ENCODE results near the gene DAB2IP. TPM values are rescaled to one million over a fixed set of nuclear protein-coding genes. Genes with fewer than 3 reads are reported as not detected.
A peak's percentile ranks its signal among the peaks of the same experiment; 100 is the strongest.

DAB2IP gene
- total RNA-seq, 1 donor from 2014 or later: 67.8 TPM

GRCh38 chr9:121827251-121827967, 176.0 kb downstream of the DAB2IP start:
- no peak for DNase-seq (ENCODE audit: low spot score, unreplicated experiment)
- no peak overlapping the region for H3K27ac Mint-ChIP-seq
- TF ChIP-seq CTCF (IDR thresholded peaks at IDR 0.05; ENCODE audit: unreplicated experiment): no peak
- no peaks in the 10 kb centered on the region for H3K9me3 Mint-ChIP-seq (ENCODE audit: low read depth)
- peaks cover 2% of the 10 kb centered on the region for H3K27me3 Mint-ChIP-seq
- no peak overlapping the region for H3K4me3 Mint-ChIP-seq (ENCODE audit: low read depth)
- H3K36me3 Mint-ChIP-seq (ENCODE audit: insufficient read depth): no peaks in the 10 kb centered on the region
- H3K4me1 Mint-ChIP-seq (ENCODE audit: low read depth): peaks cover 6% of the 10 kb centered on the region

- Mint-ChIP-seq H3K4me1 (ENCODE audit: low read depth) (peaks cover 12% of the 10 kb centered on the region), H3K9me3 (ENCODE audit: low read depth) (no peaks in the 10 kb centered on the region)
- DNase-seq (ENCODE audit: low spot score, unreplicated experiment): no peak
Observed at GRCh38 chr9:121830441-121831140, 179.2 kb downstream of the DAB2IP start.

GRCh38 chr9:121831869-121832268, 180.4 kb downstream of the DAB2IP start:
- no peak overlapping the region for H3K27ac Mint-ChIP-seq
- no peak for TF ChIP-seq CTCF (IDR thresholded peaks at IDR 0.05; ENCODE audit: unreplicated experiment)
- no peak for DNase-seq (ENCODE audit: low spot score, unreplicated experiment)

More at GRCh38 chr9:121830441-121831140, 179.2 kb downstream of the DAB2IP start:
- H3K27me3 Mint-ChIP-seq: peaks cover 2% of the 10 kb centered on the region
- H3K27ac Mint-ChIP-seq: peak overlapping the region; percentile 52
- H3K4me3 Mint-ChIP-seq (ENCODE audit: low read depth): no peak overlapping the region
- no peak for TF ChIP-seq CTCF (IDR thresholded peaks at IDR 0.05; ENCODE audit: unreplicated experiment)
- H3K36me3 Mint-ChIP-seq (ENCODE audit: insufficient read depth): no peaks in the 10 kb centered on the region

GRCh38 chr9:121833061-121833460, 181.6 kb downstream of the DAB2IP start:
- Mint-ChIP-seq H3K9me3 (ENCODE audit: low read depth) (no peaks in the 10 kb centered on the region), H3K36me3 (ENCODE audit: insufficient read depth) (no peaks in the 10 kb centered on the region), H3K27me3 (peaks cover 2% of the 10 kb centered on the region), H3K4me1 (ENCODE audit: low read depth) (peaks cover 11% of the 10 kb centered on the region), H3K27ac (no peak overlapping the region), H3K4me3 (ENCODE audit: low read depth) (no peak overlapping the region)
- DNase-seq (ENCODE audit: low spot score, unreplicated experiment): no peak
- TF ChIP-seq CTCF (IDR thresholded peaks at IDR 0.05; ENCODE audit: unreplicated experiment): no peak

More at GRCh38 chr9:121831869-121832268, 180.4 kb downstream of the DAB2IP start:
- H3K9me3 Mint-ChIP-seq (ENCODE audit: low read depth): no peaks in the 10 kb centered on the region
- peaks cover 12% of the 10 kb centered on the region for H3K4me1 Mint-ChIP-seq (ENCODE audit: low read depth)
- H3K4me3 Mint-ChIP-seq (ENCODE audit: low read depth): no peak overlapping the region
- H3K27me3 Mint-ChIP-seq: peaks cover 2% of the 10 kb centered on the region
- H3K36me3 Mint-ChIP-seq (ENCODE audit: insufficient read depth): no peaks in the 10 kb centered on the region

Other genes starting within 250 kb of the DAB2IP start
- not detected in 2 replicates for gene GGTA1, start 151.8 kb upstream of the DAB2IP start, total RNA-seq